Activated CD4-positive, alpha-beta T cell treated with anti-CD3 and anti-CD28 coated beads, Interleukin-2, amount 50 U/mL, for 1 hour (primary cell): ENCODE results near the gene HEATR5A.

Source experiments
- DNase-seq: peaks from one replicate; pipeline ENCODE4 v3.0.0-alpha.2; 2020

Gene HEATR5A

DNA sequence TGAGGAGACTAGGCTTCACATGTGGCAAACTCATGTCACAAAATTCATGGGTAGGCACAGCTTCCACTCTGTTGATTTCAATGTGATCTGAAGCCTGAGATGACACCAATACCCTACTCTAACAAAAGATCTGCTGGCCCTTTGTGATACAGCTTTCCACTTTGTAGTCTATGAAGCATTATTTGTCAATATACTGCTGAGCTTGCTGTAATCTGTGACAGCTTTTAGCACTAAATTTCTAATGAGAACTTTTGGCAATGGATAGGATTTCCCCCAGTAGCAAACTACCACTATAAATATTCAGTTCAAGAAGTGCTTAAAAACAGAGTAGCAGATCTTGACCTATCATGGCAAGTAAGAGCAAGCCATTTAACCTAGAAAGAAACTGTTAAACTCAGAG is 5.6 kb upstream of the HEATR5A start:
- DNase-seq, result no peak

DNA sequence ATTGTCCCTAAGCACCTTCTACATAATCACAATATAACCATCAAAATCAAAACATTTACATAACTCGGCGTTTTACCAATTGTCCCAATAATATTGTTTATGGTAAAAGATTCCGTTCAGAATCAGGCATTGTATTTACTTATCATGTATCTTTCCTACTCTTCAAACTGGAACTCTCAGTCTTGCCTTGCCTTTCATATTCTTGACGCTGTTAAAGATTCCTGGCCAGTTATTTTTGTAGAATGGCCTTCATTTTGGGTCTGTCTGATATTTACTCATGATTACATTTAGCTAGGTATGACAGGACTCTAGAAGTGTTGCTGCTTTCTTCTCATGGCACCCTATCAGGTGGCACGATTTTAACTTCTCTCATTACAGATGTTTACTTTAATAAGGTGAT is 850 bp upstream of the HEATR5A start:
- DNase-seq, result no peak

DNA sequence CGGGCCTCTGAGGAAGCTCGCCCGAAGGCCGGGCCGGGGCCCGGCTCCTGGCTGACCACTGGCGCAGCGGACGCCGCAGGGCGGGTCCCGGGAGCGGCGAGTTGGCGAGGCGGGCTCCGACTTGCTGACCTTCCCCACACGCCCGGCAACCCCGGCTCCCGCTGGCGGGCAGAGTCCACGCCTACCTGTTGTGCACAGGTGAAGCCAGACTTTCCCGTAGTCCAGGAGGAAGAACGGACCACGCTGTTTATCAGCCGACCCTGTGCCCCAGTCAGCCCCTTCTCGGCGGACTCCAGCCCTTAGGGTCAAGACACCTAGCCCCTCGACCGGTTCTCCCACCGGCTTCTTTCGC is 407 bp downstream of the HEATR5A start:
- DNase-seq, result no peak

DNA sequence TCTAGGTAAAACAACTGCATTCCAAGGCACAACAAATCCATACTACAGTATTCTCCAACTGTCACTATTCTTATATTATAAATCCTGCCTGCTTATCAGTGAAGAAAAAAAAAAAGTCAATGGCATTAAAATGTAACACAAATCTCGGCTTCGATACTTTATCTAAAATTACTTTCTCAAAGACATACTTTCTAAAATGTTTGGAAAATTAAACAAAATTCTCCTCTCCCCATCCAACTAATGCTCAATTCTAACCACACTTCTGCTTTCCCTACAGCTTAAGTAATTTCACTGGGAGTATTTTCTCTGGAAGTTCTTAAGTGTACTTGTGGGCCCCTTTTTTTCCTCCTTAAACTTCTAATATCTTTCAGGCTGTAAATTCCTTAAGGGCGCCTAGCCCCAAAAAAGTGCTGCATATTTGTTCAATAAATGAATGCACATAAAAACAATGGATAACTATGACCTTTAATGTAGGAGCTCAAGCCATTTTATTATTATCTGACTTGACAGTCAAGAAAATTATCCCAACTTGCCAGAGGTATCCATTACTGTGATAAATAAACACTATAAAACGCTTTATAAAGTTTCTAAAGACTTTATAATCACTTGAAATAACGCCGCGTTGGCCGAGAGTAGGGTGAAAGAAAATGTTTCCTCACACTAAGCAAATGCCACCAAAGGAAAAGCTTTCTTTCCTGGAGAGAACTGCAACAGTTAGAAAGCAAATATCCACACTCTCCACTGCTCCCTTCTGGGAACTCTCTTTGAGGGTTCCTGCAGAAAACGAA is 977 bp downstream of the HEATR5A start:
- DNase-seq, result no peak

DNA sequence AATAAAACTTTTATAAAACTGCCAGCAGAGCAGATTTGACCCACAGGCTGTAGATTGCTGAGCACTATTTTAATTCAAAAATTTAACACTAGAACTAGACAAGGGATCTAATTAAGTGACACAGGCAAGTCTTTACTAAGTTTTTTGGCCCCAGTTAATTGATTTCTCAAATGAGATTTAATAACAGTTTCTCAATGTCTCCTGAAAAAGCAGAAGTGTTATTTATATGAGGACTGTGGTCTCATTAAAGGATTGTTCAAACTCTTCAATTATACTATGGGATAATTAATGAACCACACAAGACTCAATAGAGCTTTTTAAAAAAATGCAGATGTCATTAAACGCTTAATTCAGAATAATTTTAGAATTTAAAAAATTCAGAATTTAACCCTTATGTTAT is 1.9 kb downstream of the HEATR5A start:
- DNase-seq, result no peak

DNA sequence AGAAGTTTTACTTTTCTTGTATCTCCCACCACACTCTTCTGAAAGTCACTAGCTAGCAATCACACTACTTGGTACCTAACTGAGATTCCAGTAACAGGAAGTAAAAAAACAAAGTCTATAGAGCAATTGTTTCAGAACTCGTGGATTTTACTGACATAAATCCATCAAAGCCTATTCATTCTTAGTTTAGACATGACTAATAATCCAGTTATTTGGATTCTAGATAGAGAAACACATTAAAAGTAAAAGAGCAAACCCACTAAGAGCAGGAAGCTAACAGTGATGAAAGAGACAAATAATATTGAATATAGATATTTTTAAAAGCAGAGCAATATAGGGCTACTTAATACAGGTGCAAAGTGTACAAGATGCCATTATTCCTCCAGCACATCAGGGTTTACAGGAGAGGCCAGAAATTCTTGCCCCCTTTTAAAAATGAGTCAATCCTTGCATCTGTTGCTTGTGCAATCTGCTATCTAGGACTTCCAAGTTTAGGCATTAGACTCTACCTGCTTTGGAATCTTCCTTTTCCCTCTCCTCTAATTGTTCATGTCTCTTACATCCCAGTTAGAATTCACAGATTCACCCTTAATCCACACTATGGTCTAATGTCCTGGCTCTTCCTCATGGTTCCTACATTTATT is 6.0 kb downstream of the HEATR5A start:
- DNase-seq, result no peak

DNA sequence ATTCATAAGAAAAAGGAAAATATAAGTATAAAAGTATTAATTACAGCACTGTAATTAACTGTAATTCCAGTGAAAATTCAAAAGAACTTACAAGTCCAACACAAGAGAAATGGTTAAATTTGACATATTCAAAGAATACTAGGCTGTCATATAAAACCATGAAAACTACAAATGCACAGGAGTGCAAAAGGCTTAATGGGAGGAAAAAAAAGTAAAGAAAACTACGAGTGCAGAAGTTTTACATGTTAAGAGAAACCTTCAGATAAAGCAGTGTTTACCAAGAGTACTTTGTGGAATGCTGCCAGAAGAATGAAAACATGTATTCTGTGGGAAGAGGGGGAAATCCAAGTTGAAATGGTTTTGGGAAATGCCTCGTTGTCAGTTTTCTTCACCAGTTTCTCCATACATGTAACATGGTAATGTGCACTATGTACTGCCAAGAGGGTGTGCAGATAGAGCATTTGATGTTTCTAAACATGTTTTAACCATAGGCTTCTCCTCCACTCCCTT is 9.1 kb downstream of the HEATR5A start:
- DNase-seq, result no peak

DNA sequence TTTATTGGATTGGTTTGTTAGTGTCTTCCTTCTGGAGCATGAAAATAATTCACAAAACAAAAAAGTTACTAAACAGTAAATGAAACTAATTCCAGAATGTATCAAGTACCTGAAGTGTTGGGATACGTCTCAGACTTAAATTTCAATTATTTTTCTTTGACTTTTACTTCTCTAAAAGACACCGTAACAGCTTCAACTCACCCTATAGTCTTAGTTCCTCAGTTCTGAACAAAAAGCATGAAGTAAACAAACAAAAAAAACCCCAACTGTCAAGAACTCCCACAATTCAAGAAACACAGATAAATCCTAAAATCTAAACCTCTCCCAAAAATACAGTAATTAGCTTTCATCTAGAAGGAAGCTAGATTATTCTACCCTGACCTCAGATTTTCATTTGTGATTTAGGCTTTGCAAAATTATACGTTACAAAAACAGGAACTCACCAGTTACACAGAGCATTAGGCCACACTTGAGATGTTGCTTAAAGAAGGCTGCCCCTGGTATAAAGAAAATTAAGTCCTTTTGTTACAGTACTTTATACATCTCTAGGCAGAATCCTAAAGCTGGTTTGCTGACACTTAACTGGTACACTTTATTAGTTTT is 10.2 kb downstream of the HEATR5A start:
- no peak for DNase-seq

DNA sequence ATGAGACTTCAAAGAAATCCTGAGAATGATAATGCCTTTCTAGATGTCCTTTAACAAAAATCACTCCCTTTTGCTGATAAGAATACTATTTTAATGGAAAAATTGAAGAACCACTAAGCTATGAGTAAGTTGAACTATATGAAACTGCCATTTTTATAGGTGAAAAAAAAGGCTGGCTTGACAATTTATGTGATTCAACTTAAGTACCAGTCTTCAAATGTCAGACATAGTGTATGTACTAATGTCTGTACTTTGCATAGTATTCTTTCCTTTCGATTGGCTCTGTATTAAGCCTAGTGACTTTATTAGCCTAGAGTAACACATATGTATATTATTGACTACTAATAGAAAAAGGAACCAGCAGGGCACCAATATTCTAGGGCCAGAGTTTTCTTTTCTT is 11.9 kb downstream of the HEATR5A start:
- no peak for DNase-seq

DNA sequence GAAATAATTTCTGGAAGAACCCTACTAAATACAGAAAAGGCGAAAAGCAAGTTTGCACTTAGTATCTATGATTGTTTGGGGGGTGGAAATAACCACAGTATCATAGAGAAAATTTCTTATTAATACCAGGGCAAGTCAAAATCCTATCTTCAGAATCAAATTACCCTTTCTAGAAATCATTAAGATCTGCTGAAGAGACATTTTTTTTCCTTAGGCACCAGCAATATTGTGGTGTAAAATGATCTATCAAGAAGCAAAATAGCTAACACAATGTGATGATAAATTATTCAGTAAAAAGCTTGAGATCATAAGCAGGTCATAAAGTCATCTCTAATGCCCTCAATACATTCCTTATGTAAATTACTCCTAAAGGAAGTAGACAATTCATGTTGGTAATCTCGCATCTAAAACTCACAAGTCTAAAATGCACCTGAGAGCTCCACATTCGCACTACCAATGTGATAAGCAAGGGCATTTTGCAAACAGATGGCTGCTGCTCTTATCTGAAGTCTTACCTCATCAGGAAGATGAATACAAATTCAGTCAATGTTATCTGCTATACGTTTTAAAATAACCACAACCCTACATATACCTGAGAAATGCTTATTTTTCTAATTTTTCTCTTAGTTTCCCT is 14.6 kb downstream of the HEATR5A start:
- DNase-seq, result no peak

DNA sequence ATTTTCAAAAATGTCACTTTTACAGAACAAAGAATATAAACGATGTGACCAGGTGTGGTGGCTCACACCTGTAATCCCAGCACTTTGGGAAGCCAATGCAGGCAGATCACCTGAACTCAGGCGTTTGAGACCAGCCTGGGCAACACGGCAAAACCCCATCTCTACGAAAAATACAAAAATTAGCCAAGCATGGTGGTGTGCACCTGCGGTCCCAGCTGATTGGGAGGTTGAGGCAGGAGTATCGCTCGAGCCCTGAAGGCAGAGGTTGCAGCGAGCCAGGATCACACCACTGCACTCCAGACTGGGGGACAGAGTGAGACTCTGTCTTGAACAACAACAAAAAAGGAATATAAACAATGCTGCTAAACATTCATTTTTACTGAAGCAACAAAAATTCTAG is 15.2 kb downstream of the HEATR5A start:
- no peak for DNase-seq

DNA sequence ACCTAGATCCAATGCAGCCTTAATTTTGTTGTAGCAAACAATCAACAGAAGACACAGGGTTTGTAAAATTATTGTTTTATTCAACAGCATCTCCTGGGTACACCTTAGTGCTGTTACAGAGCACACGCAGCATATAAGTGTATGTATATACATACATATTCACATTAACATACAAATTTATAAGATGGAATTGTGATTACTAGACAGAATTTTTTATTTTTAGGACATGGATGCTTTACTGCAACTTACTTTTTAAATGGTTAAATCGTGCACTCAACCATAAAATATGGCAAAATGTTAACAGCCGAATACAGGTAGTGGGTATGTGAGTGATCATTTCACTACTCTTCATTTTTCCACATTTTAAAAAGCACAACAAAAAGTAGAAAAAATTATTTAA is 16.6 kb downstream of the HEATR5A start:
- DNase-seq, result no peak

DNA sequence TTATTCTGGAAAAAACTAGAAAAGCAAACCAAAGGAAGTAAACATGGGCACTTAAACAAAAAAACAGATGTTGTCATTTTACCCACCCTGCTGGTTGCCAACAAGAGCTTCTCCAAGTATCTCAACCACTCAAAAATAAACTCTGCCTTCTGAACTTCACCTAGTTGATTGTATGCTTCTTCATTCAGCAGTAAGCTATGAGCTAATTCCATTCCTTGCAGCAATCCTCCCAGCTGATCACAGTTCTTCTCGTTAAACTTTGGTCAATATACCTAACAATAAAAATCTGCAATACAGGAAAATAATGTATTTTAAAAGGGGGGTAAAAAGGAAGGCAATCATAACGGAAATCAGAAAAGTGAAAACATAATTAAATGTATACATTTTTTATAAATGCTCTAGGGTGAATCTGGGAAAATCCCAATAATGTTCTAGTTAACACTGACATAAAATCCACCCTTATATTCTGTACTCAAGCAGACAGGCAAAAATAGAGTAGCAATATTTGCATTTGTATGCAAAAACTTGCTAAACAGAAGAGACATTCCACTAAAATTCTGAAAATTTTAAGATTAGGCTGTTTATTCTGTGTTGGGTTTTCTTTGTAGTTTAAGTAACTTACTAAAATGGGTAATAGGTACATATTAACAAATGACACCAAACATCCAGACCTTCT is 17.4 kb downstream of the HEATR5A start:
- DNase-seq, result no peak

DNA sequence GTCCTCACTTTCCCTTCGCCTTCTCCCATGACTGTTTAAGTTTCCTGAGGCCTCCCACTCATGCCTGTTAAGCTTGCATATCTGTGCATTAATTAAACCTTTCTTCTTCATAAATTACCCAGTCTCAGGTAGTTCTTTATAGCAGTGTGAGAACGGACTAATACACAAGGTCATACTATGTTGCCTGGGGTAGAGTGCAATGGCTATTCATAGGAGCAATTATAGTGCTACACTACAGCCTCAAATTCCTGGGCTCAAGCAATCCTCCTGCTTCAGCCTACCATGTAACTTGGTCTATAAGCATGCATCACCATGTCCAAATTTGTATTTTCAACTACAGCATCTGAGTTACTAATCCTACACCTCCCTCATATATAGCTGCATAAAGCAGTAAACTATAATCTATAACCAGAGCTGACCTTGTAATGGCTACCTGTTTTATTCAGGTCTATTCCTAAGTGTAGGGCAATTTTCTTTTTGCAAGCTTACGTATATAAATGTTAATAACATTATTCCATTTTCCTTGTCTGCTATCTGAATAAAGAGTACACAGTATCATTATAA is 18.9 kb downstream of the HEATR5A start:
- DNase-seq, result no peak

DNA sequence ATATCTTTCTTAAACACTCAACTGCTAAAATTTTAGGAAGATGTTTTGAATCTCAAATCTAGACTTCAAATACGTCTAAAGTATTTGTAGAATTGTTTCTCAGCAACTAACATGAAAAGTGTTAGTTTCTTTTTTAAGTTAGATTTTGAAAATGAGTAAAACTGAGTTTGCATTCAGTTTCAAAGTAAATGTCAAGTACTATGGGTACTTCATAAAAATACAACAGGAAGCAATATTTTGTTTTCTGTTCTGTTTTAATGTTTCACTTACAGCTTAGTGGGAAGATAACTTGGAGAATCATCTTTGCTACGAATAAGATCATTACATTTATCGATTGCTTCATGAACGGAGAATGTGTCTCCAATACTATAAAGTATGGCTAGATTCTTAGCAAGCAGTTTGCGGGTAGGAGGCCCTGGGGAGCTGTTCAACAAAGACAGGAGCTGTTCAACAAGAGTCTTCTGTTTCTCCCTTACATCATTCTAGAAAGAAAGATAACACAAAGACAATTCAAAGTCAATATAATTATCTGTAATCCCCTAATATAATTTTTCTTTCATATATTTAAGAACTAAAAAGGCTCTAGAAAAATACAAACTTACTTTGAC is 20.2 kb downstream of the HEATR5A start:
- DNase-seq, result no peak

DNA sequence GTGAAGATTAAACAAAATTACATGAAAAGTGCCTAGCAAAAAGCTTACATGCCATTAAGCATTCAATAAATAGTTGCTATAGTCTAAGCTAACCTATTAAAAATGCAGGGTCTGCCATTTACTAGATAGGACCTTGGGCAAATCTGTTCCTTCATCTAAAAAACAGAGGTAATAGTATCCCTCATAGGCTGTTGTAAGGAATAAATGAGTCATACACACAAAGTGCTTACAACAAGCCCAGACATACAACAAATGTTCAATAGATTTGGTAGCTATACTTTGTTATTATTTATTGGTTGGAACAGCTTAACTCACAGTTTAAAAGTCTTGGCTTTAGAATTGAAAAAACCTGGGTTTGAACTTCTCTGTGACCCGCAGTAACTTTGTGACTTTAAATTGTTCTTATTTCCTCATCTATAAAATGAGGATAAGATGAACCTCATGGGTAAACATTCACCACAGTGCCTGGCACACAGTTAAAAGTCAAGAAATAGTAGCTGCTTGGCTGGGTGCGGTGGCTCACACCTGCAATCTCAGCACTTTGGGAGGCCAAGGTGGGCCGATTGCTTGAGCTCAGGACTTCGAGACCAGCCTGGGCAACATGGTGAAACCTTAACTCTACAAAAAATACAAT is 24.7 kb downstream of the HEATR5A start:
- DNase-seq, result no peak

DNA sequence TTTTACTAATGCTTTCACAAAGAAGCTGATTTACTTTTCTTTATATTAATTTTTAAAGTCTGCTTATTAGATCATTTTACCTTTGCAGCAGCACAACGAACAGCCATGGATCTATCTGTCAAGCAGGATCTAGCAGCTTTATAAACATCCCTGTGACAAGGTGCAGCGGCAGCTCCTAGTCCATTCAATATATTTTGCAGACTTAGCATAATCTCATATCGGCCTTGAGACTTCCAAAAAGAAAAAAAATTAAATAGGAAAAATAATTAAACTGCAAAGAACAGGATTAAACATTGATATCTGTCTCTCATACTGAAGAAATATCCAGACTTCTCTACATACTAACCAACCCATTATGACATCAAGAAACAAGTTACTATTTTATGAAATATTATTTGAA is 25.2 kb downstream of the HEATR5A start:
- DNase-seq, result no peak

DNA sequence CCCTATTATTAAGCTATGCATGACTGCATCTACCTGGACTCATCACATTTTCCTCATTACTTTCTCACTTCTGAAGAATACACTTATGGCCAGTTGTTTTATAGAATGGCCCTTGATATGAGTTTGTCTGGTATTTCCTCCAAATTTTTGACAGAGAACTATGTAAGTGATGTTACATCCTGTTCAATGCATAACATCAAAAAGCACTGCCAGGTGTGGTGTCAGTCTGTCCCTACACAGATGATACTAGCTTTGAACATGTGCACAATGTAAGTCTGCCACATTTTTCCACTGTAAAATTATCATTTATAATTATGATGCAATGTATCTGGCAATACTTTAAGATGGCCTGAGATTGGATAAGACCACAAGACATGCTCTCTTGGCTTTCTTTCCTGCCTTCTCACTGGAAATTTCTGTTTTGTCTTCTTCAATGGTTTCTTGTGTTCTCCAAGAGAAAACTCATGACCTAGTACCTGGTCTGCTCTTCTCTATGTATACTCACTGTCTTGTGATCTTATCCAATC is 28.3 kb downstream of the HEATR5A start:
- DNase-seq, result no peak

DNA sequence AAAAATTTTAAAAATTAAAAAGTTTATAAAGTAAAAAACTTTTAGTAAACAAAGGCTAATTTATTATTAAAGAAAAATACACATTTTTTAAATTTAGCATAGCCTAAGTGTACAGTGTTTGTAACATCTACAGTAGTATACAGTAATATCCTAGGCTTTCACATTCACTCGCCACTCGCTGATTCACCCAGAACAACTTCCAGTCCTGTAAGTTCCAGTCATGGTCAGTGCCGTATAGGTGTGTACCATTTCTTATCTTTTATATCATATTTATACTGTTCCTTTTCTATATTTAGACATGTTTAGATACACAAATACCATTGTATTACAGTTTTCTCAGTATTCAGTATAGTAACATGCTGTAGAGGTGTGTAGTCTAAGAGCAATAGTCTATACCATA is 28.9 kb downstream of the HEATR5A start:
- no peak for DNase-seq

DNA sequence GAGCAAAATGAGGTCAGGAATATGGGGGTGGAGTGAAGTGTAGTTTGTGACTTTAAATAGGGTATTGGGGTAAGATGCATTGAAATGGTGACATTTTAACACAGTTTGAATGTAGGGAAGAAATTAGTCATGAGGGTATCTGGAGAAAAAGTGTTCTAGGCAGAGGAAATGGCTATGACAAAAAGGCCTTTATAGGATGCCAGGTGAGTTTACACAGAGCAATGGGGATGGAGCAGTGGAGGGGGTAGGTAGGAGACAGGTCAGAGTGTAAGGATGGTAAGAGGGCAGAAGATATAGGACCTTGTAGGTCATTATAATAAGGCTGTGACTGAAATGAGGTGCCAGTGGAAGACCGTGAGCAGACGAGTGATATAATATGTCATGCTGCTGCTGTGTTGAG is 30.4 kb downstream of the HEATR5A start:
- DNase-seq, result no peak

DNA sequence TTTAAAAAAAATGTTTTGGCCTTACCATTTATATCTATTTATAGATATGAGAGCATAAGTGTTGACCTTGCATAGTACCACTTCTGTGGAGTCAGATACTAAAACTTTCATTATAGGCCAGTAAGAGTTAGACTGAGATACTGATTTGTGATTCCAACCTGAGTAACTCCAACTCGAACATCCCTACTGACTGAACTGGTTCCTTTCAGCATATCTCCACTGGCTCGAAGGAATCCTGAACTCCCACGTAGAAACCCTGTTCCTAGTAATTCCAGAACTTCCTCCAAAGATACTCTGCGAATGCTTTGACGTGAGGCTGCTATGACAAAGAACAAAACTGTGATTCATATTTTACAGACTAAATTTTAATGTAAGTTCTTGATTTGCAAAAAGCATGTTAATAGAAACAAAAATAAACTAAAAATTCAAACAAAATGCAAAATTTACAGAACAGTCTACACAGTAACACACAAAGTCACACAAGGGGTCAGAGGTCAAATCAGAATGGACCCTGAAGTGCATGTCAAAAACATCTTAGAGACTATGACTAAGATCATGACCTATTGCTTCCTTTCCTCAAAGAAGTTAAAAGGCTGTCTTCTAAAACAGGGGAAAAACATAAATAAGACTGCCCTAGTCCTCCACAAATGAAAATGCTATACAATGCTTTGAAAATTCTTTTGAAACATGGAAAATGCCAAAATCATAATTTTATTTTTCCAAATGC is 31.5 kb downstream of the HEATR5A start:
- no peak for DNase-seq
